ENCODE results near the gene CALB2.

CALB2 gene

DNA sequence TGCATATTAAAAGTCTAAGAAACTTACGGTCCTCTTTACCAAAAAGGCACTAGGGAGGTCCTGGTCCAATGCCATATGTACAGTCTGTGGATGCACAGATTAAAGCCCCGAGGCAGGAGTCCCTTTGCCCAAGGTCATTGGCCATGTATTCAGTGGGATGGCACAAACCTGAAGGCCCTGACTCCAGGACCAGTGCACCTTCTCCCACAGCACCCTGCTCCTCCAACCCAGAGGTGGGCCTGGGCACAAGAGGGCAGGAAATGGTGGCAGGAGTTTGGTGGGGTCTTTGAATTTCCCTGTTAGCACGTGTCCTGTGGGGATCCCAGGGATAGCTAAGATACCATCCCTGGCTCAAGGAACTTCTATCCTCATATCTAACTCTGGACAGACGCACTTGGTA is 54.8 kb downstream of the CALB2 start:
- TF ChIP-seq, protein P1, sequence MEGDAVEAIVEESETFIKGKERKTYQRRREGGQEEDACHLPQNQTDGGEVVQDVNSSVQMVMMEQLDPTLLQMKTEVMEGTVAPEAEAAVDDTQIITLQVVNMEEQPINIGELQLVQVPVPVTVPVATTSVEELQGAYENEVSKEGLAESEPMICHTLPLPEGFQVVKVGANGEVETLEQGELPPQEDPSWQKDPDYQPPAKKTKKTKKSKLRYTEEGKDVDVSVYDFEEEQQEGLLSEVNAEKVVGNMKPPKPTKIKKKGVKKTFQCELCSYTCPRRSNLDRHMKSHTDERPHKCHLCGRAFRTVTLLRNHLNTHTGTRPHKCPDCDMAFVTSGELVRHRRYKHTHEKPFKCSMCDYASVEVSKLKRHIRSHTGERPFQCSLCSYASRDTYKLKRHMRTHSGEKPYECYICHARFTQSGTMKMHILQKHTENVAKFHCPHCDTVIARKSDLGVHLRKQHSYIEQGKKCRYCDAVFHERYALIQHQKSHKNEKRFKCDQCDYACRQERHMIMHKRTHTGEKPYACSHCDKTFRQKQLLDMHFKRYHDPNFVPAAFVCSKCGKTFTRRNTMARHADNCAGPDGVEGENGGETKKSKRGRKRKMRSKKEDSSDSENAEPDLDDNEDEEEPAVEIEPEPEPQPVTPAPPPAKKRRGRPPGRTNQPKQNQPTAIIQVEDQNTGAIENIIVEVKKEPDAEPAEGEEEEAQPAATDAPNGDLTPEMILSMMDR (conservative IDR thresholded peaks at IDR 0.05; ENCODE audit: low read depth, low read length) = no peak
- Histone ChIP-seq H3K79me2 (ENCODE audit: insufficient read depth, low read depth) (no peaks in the 10 kb centered on the region), H3K4me3 (IDR thresholded peaks at IDR 0.05; ENCODE audit: insufficient read depth, low read depth, low read length) (no peak overlapping the region), H3K4me2 (no peak overlapping the region), H3K27me3 (ENCODE audit: insufficient read depth, low read depth) (no peaks in the 10 kb centered on the region; the same call in 1 of the 2 replicates), H3K4me1 (ENCODE audit: low read depth, poor library complexity, severe bottlenecking) (peaks cover 6% of the 10 kb centered on the region), H3K36me3 (ENCODE audit: insufficient read depth) (no peaks in the 10 kb centered on the region), H2AFZ (ENCODE audit: low read depth) (no peak overlapping the region), H3K9ac (no peak overlapping the region), H4K20me1 (ENCODE audit: insufficient read depth) (no peaks in the 10 kb centered on the region), H3K27ac (no peak overlapping the region)

DNA sequence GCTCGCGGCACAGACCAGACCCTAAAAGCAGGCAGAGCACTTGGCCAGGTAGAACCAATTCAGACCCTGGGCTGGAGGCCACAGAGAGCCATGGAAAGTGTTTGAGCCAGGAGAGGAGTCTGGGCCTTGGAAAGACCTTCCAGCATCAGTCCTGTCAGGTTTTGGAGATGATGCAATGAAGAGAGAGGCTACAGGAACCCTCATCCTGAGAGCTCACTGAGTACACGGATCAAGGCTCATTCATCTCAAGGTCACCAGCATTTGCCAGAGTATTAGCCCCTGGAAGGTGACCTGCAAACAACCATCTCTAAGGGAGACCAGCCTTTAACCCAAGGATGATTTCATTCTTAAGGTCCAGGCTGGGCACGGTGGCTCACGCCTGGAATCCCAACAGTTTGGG is 55.5 kb downstream of the CALB2 start:
- Histone ChIP-seq H3K9ac (no peak overlapping the region), H3K4me1 (ENCODE audit: low read depth, poor library complexity, severe bottlenecking) (peaks cover 6% of the 10 kb centered on the region), H4K20me1 (ENCODE audit: insufficient read depth) (no peaks in the 10 kb centered on the region), H3K79me2 (ENCODE audit: insufficient read depth, low read depth) (no peaks in the 10 kb centered on the region), H3K36me3 (ENCODE audit: insufficient read depth) (no peaks in the 10 kb centered on the region), H3K4me3 (IDR thresholded peaks at IDR 0.05; ENCODE audit: insufficient read depth, low read depth, low read length) (no peak overlapping the region), H3K27ac (no peak overlapping the region), H3K27me3 (ENCODE audit: insufficient read depth, low read depth) (no peaks in the 10 kb centered on the region; the same call in 1 of the 2 replicates), H3K4me2 (no peak overlapping the region), H2AFZ (ENCODE audit: low read depth) (no peak overlapping the region)
- TF ChIP-seq, protein P1 (conservative IDR thresholded peaks at IDR 0.05; ENCODE audit: low read depth, low read length) = no peak

DNA sequence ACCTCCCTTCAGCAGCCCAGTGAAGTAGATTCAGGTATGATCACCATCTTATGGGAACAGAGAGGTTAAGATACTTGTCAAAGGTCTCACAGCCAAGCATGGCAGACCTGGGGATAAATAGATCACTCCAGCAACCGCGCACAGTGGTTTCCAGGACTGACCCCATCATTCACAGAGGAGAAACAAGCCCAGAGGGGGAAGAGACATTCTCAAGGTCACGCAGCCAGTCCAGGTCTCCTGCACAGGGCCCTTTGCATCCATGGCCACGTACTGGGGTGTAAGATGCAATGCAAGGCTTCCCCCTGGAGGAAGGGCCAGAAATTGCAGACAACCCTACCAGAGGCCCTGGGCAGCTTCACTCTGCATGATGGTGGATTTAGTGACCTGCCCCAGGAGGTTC is 63.4 kb downstream of the CALB2 start:
- Histone ChIP-seq H4K20me1 (ENCODE audit: insufficient read depth) (no peaks in the 10 kb centered on the region), H3K27ac (no peak overlapping the region), H3K9ac (no peak overlapping the region), H3K4me2 (no peak overlapping the region), H3K27me3 (ENCODE audit: insufficient read depth, low read depth) (no peaks in the 10 kb centered on the region), H2AFZ (ENCODE audit: low read depth) (no peak overlapping the region), H3K4me3 (IDR thresholded peaks at IDR 0.05; ENCODE audit: insufficient read depth, low read depth, low read length) (no peak overlapping the region), H3K79me2 (ENCODE audit: insufficient read depth, low read depth) (no peaks in the 10 kb centered on the region), H3K36me3 (ENCODE audit: insufficient read depth) (no peaks in the 10 kb centered on the region), H3K4me1 (ENCODE audit: low read depth, poor library complexity, severe bottlenecking) (peaks cover under 1% of the 10 kb centered on the region)
- TF ChIP-seq, protein P1 (conservative IDR thresholded peaks at IDR 0.05; ENCODE audit: low read depth, low read length) = 0 out of 2 replicates have a peak, but pooled peaks have one; percentile 41

DNA sequence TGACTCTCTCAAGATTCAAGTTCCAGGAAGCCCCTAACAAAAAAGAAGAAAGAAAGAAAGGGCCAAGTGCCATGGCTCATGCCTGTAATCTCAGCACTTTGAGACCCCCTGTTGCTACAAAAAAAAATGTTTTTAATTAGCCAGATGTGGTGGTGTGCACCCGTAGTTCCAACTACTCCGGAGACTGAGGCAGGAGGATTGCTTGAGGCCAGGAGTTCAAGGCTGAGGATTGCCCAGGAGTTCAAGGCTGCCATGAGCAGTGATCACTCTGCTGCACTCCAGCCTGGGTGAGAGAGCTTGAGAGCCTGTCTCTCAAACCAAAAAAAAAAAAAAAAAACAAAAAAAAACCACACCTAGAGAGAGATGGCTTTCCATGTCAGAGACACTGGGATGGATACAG is 64.5 kb downstream of the CALB2 start:
- Histone ChIP-seq H3K9ac (no peak overlapping the region), H4K20me1 (ENCODE audit: insufficient read depth) (no peaks in the 10 kb centered on the region), H3K4me3 (IDR thresholded peaks at IDR 0.05; ENCODE audit: insufficient read depth, low read depth, low read length) (no peak overlapping the region), H3K27ac (no peak overlapping the region), H3K36me3 (ENCODE audit: insufficient read depth) (no peaks in the 10 kb centered on the region), H3K79me2 (ENCODE audit: insufficient read depth, low read depth) (no peaks in the 10 kb centered on the region), H3K4me1 (ENCODE audit: low read depth, poor library complexity, severe bottlenecking) (no peaks in the 10 kb centered on the region), H3K4me2 (no peak overlapping the region), H3K27me3 (ENCODE audit: insufficient read depth, low read depth) (no peaks in the 10 kb centered on the region), H2AFZ (ENCODE audit: low read depth) (no peak overlapping the region)
- TF ChIP-seq, protein P1 (conservative IDR thresholded peaks at IDR 0.05; ENCODE audit: low read depth, low read length) = no peak
